Measurements from ENCODE around the gene CNOT6. TPM values are rescaled to one million over a fixed set of nuclear protein-coding genes. Genes with fewer than 3 reads are reported as not detected.
"Not testable (repeated sequence)": the region's sequence is repeated elsewhere in the genome, so short reads cannot be mapped to it uniquely, and the experiment has no call there.

The CNOT6 gene
- total and polyA plus RNA-seq, 3 experiments from 2014 or later, result 11.4 to 39.9 (median 36.0) TPM

DNA sequence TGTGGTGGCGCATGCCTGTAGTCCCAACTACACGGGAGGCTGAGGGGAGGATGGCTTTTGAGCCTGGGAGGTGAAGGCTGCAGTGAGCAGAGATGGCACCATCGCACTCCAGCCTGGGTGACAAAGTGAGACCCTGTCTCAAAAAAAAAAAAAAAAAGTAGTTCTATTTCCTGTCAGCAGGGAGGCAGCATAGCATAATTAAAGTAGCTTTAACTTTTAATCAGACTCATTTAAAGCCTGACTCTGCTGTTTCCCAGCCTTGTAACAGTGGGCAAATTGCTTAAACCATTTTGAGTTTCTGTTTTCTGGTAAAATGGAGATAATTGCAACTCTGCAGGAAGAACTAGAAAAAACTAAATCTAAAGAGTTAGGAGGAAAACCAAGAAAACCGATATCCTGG lies 31.2 kb downstream of the CNOT6 start:
- CTCF ChIA-PET, result interaction anchor here (0.7 to 2.4 kb wide), 2 partner anchors 82 to 195 kb away, joined by 3 to 14 read pairs; no protein-coding TSS in a partner anchor

DNA sequence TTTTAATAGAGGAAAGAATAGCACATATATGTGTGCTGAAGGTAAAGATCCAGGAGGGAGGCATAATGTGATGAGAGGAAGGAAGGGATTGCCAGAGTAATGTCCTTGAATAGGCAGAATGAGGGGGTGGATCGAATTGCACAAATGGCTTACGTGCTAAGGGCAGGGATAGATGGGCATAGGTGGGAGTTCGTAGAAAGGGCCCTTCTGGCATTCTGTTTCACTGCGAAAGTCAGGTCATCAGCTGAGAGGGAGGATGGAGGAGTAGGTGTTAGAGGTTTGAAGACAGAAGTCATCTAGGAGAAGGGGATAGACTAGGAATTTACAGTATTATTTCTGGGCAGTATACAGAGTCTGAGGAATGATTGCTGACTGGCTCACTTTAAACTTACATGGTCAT lies 32.1 kb downstream of the CNOT6 start:
- no peak overlapping the region for H3K4me3 ChIP-seq (ENCODE audit: low read length)
- no peak overlapping the region for H3K27ac ChIP-seq (ENCODE audit: low read depth, low read length)
- H3K9me3 ChIP-seq (ENCODE audit: low read length), result no peaks in the 10 kb centered on the region
- Mint-ChIP-seq H3K27ac (peak overlapping the region in 4 of 8 donors; percentile 1 to 81 (median 23)), H3K4me3 (no peak overlapping the region), H3K36me3 (peaks cover 0 to 30% (median 4%) of the 10 kb centered on the region in 3 donors), H3K9me3 (no peaks in the 10 kb centered on the region), H3K4me1 (peaks cover 52 to 60% (median 54%) of the 10 kb centered on the region in 3 donors), H3K27me3 (no peaks in the 10 kb centered on the region)
- H3K4me1 ChIP-seq (ENCODE audit: insufficient read depth, low read length), result peaks cover 40% of the 10 kb centered on the region
- CTCF ChIA-PET, result no interaction called here
- H3K36me3 ChIP-seq (ENCODE audit: insufficient read depth, low read length), result no peaks in the 10 kb centered on the region
- POLR2A ChIA-PET, result interaction anchor here (1.0 kb wide), 1 partner anchor 72 kb away, joined by 3 read pairs; no protein-coding TSS in a partner anchor
- DNase-seq, result no peak
- no peaks in the 10 kb centered on the region for H3K27me3 ChIP-seq (ENCODE audit: insufficient read depth, low read length, poor library complexity, severe bottlenecking)

More for the DNA sequence above, 31.2 kb downstream of the CNOT6 start:
- H3K9me3 Mint-ChIP-seq, result no peaks in the 10 kb centered on the region
- no peaks in the 10 kb centered on the region for H3K9me3 ChIP-seq (ENCODE audit: low read length)
- H3K4me1 Mint-ChIP-seq, result peaks cover 56 to 68% (median 59%) of the 10 kb centered on the region in 3 donors
- H3K27me3 Mint-ChIP-seq, result no peaks in the 10 kb centered on the region
- POLR2A ChIA-PET, result interaction anchor here (1.0 kb wide), 1 partner anchor 73 kb away, joined by 3 read pairs; no protein-coding TSS in a partner anchor
- peaks cover 0 to 30% (median 4%) of the 10 kb centered on the region in 3 donors for H3K36me3 Mint-ChIP-seq
- H3K36me3 ChIP-seq (ENCODE audit: insufficient read depth, low read length), result no peaks in the 10 kb centered on the region
- no peak overlapping the region for H3K4me3 Mint-ChIP-seq
- H3K27ac Mint-ChIP-seq, result peak overlapping the region in 4 of 8 donors; percentile 32 to 84 (median 48)
- DNase-seq, result peak in 1 of 5 donors; percentile 11
- no peaks in the 10 kb centered on the region for H3K27me3 ChIP-seq (ENCODE audit: insufficient read depth, low read length, poor library complexity, severe bottlenecking)
- no peak overlapping the region for H3K4me3 ChIP-seq (ENCODE audit: low read length)
- no peak overlapping the region for H3K27ac ChIP-seq (ENCODE audit: low read depth, low read length)
- peaks cover 40% of the 10 kb centered on the region for H3K4me1 ChIP-seq (ENCODE audit: insufficient read depth, low read length)

DNA sequence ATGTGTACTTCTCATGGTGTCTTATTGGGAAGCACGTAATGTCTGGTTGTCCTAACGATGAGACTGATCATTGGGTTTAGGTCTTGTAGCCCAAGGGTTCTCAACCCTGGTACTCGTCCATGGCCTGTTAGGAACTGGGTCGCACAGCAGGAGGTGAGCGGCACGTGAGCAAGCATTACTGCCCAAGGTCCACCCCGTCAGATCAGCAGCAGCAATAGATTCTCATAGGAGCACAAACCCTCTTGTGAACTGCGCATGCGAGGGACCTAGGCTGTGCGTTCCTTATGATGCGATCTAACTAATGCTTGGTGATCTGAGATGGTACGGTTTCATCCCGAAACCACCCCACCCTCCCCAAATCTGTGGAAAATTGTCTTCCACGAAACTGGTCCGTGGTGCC lies 33.5 kb downstream of the CNOT6 start:
- Mint-ChIP-seq H3K27me3 (no peaks in the 10 kb centered on the region), H3K27ac (no peak overlapping the region), H3K4me3 (no peak overlapping the region), H3K4me1 (peaks cover 38 to 53% (median 46%) of the 10 kb centered on the region in 3 donors), H3K9me3 (no peaks in the 10 kb centered on the region), H3K36me3 (peaks cover 3 to 41% (median 4%) of the 10 kb centered on the region in 3 donors)
- CTCF ChIA-PET, result no interaction called here
- Histone ChIP-seq H3K36me3 (ENCODE audit: insufficient read depth, low read length) (peaks cover 5% of the 10 kb centered on the region), H3K4me3 (ENCODE audit: low read length) (no peak overlapping the region), H3K4me1 (ENCODE audit: insufficient read depth, low read length) (peaks cover 35% of the 10 kb centered on the region), H3K27ac (ENCODE audit: low read depth, low read length) (no peak overlapping the region), H3K27me3 (ENCODE audit: insufficient read depth, low read length, poor library complexity, severe bottlenecking) (no peaks in the 10 kb centered on the region), H3K9me3 (ENCODE audit: low read length) (no peaks in the 10 kb centered on the region)
- DNase-seq, result no peak
- POLR2A ChIA-PET, result no interaction called here

DNA sequence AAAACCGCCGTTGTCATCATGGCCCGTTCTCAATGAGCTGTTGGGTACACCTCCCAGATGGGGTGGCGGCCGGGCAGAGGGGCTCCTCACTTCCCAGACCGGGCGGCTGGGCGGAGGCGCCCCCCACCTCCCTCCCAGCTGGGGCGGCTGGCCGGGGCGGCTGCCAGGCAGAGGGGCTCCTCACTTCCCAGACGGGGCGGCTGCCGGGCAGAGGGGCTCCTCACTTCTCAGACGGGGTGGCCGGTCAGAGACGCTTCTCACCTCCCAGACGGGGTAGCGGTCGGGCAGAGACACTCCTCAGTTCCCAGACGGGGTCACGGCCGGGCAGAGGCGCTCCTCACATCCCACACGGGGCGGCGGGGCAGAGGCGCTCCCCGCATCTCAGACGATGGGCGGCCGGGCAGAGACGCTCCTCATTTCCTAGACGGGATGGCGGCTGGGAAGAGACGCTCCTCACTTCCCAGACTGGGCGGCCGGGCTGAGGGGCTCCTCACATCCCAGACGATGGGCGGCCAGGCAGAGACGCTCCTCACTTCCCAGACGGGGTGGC lies 36.9 kb downstream of the CNOT6 start:
- H3K27me3 Mint-ChIP-seq; H3K27ac Mint-ChIP-seq; DNase-seq; H3K4me3 ChIP-seq (ENCODE audit: low read length); H3K9me3 Mint-ChIP-seq; H3K27me3 ChIP-seq (ENCODE audit: insufficient read depth, low read length, poor library complexity, severe bottlenecking); H3K27ac ChIP-seq (ENCODE audit: low read depth, low read length); H3K4me1 ChIP-seq (ENCODE audit: insufficient read depth, low read length); H3K36me3 ChIP-seq (ENCODE audit: insufficient read depth, low read length); CTCF ChIA-PET; H3K9me3 ChIP-seq (ENCODE audit: low read length); H3K4me3 Mint-ChIP-seq; POLR2A ChIA-PET: not testable (repeated sequence)
- Mint-ChIP-seq H3K4me1 (peaks cover 13 to 30% (median 27%) of the 10 kb centered on the region in 3 donors), H3K36me3 (peaks cover 4 to 61% (median 12%) of the 10 kb centered on the region in 3 donors)

DNA sequence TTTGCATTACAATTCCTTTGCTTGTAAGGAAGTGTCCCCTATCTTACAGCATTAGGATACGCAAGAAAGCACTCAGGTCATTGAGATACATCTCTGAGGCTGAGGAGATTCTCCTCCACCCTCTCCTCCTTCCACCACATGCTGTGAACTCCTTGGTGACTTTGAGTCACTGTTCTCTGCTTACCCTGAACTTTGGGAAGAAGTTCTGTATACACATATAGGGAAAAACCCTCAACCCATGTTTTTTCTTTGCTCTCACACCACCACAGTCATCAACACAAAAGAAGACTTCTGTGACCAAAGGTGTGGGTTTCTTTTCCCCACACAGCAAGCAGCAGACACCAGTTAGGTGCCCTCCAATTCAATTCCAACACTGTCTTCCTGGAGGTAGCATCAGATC lies 38.1 kb downstream of the CNOT6 start:
- Histone ChIP-seq H3K27me3 (ENCODE audit: insufficient read depth, low read length, poor library complexity, severe bottlenecking) (no peaks in the 10 kb centered on the region), H3K4me1 (ENCODE audit: insufficient read depth, low read length) (no peaks in the 10 kb centered on the region), H3K27ac (ENCODE audit: low read depth, low read length) (no peak overlapping the region), H3K36me3 (ENCODE audit: insufficient read depth, low read length) (peaks cover 5% of the 10 kb centered on the region), H3K9me3 (ENCODE audit: low read length) (no peaks in the 10 kb centered on the region), H3K4me3 (ENCODE audit: low read length) (no peak overlapping the region)
- Mint-ChIP-seq H3K4me3 (no peak overlapping the region), H3K27me3 (no peaks in the 10 kb centered on the region), H3K9me3 (no peaks in the 10 kb centered on the region), H3K4me1 (peaks cover 8 to 30% (median 28%) of the 10 kb centered on the region in 3 donors), H3K27ac (peak overlapping the region in 5 of 8 donors; percentile 4 to 78 (median 26)), H3K36me3 (peaks cover 4 to 65% (median 16%) of the 10 kb centered on the region in 3 donors)
- ChIA-PET CTCF (no interaction called here), POLR2A (no interaction called here)
- DNase-seq, result no peak

DNA sequence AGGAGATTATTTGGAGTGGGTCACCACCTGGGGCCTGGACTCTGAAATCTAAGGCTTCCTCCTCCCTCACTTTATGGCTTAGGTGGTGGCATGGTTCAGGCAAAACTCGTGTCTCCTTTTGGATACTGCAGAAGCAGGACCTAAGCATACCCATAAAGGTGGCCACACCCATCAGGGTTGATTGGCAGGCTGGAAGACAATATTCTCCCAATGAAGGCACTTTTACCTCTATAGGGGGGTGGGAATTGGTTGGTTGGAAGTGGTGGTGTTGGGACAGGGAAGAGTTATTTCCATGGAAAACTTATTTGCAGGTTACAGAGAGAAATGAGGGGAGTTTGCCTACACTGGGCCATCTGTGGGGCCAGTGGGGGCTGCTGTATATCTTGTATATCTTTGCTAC lies 39.7 kb downstream of the CNOT6 start:
- Mint-ChIP-seq H3K27ac (peak overlapping the region in 4 of 8 donors; percentile 33 to 82 (median 57)), H3K27me3 (no peaks in the 10 kb centered on the region), H3K4me1 (peaks cover 8 to 37% (median 33%) of the 10 kb centered on the region in 3 donors), H3K36me3 (peaks cover 4 to 62% (median 18%) of the 10 kb centered on the region in 3 donors), H3K9me3 (no peaks in the 10 kb centered on the region), H3K4me3 (no peak overlapping the region)
- no peaks in the 10 kb centered on the region for H3K4me1 ChIP-seq (ENCODE audit: insufficient read depth, low read length)
- H3K27ac ChIP-seq (ENCODE audit: low read depth, low read length), result no peak overlapping the region
- H3K4me3 ChIP-seq (ENCODE audit: low read length), result no peak overlapping the region
- H3K27me3 ChIP-seq (ENCODE audit: insufficient read depth, low read length, poor library complexity, severe bottlenecking), result no peaks in the 10 kb centered on the region
- no peaks in the 10 kb centered on the region for H3K9me3 ChIP-seq (ENCODE audit: low read length)
- no peak for DNase-seq
- ChIA-PET CTCF (no interaction called here), POLR2A (no interaction called here)
- peaks cover 5% of the 10 kb centered on the region for H3K36me3 ChIP-seq (ENCODE audit: insufficient read depth, low read length)

DNA sequence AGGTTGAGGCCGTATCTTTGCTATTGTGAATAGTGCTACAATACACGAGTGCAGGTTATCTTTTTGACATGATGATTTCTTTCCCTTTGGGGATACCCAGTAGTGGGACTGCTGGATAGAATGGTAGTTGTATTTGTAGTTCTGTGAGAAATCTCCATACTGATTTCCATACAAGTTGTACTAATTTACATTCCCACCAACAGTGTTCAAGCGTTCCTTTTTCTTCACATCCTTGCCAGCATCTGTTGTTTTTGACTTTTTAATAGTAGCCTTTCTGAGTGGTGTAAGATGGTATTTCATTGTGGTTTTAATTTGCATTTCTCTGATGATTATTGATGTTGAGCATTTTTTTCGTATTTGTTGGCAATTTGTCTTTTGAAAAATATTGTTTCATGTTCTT lies 41.4 kb downstream of the CNOT6 start:
- Histone ChIP-seq H3K9me3 (ENCODE audit: low read length) (no peaks in the 10 kb centered on the region), H3K4me3 (ENCODE audit: low read length) (no peak overlapping the region), H3K4me1 (ENCODE audit: insufficient read depth, low read length) (no peaks in the 10 kb centered on the region), H3K27me3 (ENCODE audit: insufficient read depth, low read length, poor library complexity, severe bottlenecking) (no peaks in the 10 kb centered on the region), H3K27ac (ENCODE audit: low read depth, low read length) (no peak overlapping the region), H3K36me3 (ENCODE audit: insufficient read depth, low read length) (peaks cover 5% of the 10 kb centered on the region)
- Mint-ChIP-seq H3K9me3 (no peaks in the 10 kb centered on the region), H3K27ac (peak overlapping the region in 4 of 8 donors; percentile 7 to 56 (median 16)), H3K36me3 (peaks cover 0 to 57% (median 20%) of the 10 kb centered on the region in 3 donors), H3K4me1 (peaks cover 14 to 50% (median 46%) of the 10 kb centered on the region in 3 donors), H3K4me3 (no peak overlapping the region), H3K27me3 (no peaks in the 10 kb centered on the region)
- CTCF ChIA-PET, result no interaction called here
- no peak for DNase-seq
- POLR2A ChIA-PET, result no interaction called here

DNA sequence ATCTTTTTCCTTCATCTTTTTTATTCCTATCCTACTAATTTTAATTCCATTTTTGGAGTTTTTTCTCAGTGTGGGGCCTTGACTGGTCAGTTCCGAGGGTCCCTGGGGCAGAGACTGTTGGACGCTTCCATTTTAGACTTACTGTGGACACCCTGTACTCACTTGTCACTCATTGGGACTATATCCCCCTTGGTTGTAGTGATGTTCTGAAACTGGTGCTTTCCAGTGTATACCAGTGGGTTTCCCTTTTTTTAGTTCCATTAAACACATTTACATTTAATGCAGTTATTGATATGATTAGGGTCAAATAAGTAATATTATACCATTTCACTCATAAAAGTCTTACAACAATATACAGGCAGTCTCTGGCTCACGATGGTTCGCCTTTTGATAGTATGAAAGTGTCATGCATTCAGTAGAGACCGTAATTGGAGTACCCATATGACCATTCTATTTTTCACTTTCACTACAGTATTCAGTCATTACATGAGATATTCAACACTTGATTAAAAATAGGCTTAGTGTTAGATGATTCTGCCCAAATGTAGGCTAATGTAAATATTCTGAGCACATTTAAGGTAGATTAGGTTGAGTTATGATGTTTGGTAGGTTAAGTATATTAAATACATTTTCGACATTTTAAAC lies 46.0 kb downstream of the CNOT6 start:
- Mint-ChIP-seq H3K4me1 (peaks cover 16 to 54% (median 42%) of the 10 kb centered on the region in 3 donors), H3K27ac (peak overlapping the region in 7 of 8 donors; percentile 17 to 82 (median 53)), H3K4me3 (peak overlapping the region in 2 of 7 donors; percentile 14 to 32), H3K27me3 (no peaks in the 10 kb centered on the region), H3K9me3 (no peaks in the 10 kb centered on the region), H3K36me3 (peaks cover 4 to 56% (median 17%) of the 10 kb centered on the region in 3 donors)
- CTCF ChIA-PET, result no interaction called here
- no peak for DNase-seq
- H3K36me3 ChIP-seq (ENCODE audit: insufficient read depth, low read length), result peaks cover 7% of the 10 kb centered on the region
- POLR2A ChIA-PET, result no interaction called here
- no peak overlapping the region for H3K27ac ChIP-seq (ENCODE audit: low read depth, low read length)
- H3K4me1 ChIP-seq (ENCODE audit: insufficient read depth, low read length), result no peaks in the 10 kb centered on the region
- H3K4me3 ChIP-seq (ENCODE audit: low read length), result no peak overlapping the region
- no peaks in the 10 kb centered on the region for H3K27me3 ChIP-seq (ENCODE audit: insufficient read depth, low read length, poor library complexity, severe bottlenecking)
- H3K9me3 ChIP-seq (ENCODE audit: low read length), result no peaks in the 10 kb centered on the region
